HG02981 (cell line): ENCODE measurements around the gene FBXL7.

Source experiments
- ATAC-seq: cut with Tn5 transposase; IDR thresholded peaks from one replicate; pipeline ENCODE4 v1.9.1; 2021; ENCODE audit warnings: mild to moderate bottlenecking, moderate library complexity; ENCODE audit not compliant: unreplicated experiment

FBXL7 gene

GRCh38 chr5:15929611-15930263 is 429.8 kb downstream of the FBXL7 start:
- ATAC-seq: no peak

- ATAC-seq: no peak
Measured at GRCh38 chr5:15932066-15932465, 432.1 kb downstream of the FBXL7 start.

GRCh38 chr5:15933259-15934207 is 433.6 kb downstream of the FBXL7 start:
- ATAC-seq: no peak

- ATAC-seq: no peak
Measured at GRCh38 chr5:15936505-15937245, 436.7 kb downstream of the FBXL7 start.

- ATAC-seq: no peak
Measured at GRCh38 chr5:15937708-15938107, 437.7 kb downstream of the FBXL7 start.

- no peak for ATAC-seq
Measured at GRCh38 chr5:15938186-15938585, 438.2 kb downstream of the FBXL7 start.

GRCh38 chr5:15938961-15939360 is 439.0 kb downstream of the FBXL7 start:
- no peak for ATAC-seq

GRCh38 chr5:15940905-15941304 is 440.9 kb downstream of the FBXL7 start:
- ATAC-seq: no peak

- ATAC-seq: no peak
Measured at GRCh38 chr5:15943487-15943886, 443.5 kb downstream of the FBXL7 start.

GRCh38 chr5:15946026-15946425 is 446.0 kb downstream of the FBXL7 start:
- no peak for ATAC-seq

- no peak for ATAC-seq
Measured at GRCh38 chr5:15948190-15948589, 448.2 kb downstream of the FBXL7 start.

GRCh38 chr5:15951126-15951525 is 451.1 kb downstream of the FBXL7 start:
- no peak for ATAC-seq

- no peak for ATAC-seq
Measured at GRCh38 chr5:15951550-15951949, 451.6 kb downstream of the FBXL7 start.

- ATAC-seq: no peak
Measured at GRCh38 chr5:15956622-15957021, 456.6 kb downstream of the FBXL7 start.

GRCh38 chr5:15957124-15957523 is 457.1 kb downstream of the FBXL7 start:
- no peak for ATAC-seq

- no peak for ATAC-seq
Measured at GRCh38 chr5:15959370-15960164, 459.6 kb downstream of the FBXL7 start.

- ATAC-seq: no peak
Measured at GRCh38 chr5:15966066-15966640, 466.2 kb downstream of the FBXL7 start.

- ATAC-seq: no peak
Measured at GRCh38 chr5:15966651-15967050, 466.7 kb downstream of the FBXL7 start.

- no peak for ATAC-seq
Measured at GRCh38 chr5:15968993-15969392, 469.0 kb downstream of the FBXL7 start.

GRCh38 chr5:15977851-15978250 is 477.9 kb downstream of the FBXL7 start:
- no peak for ATAC-seq
